Endothelial cell of umbilical vein (primary cell): Measurements from ENCODE around the gene PIEZO2. TPM values are rescaled to one million over a fixed set of nuclear protein-coding genes. Genes with fewer than 3 reads are reported as not detected.

Source experiments
- BruUV-seq: library from RNA; stranded (reverse); fragments of 400-500 nt; replicated peaks from 2 replicates; lab custom pipeline; 2021; lab: Mats Ljungman, UMichigan
- CTCF ChIA-PET: fragments of 300-600, 350-600 bp; sonication (Branson Sonifier 250); formaldehyde crosslinking; loops from one replicate; lab custom pipeline; 2021; ENCODE audit warnings: antibody characterized with exemption, inconsistent platforms; lab: Charles Lee
- POLR2A ChIA-PET: fragments of 300-600, 350-600 bp; sonication (Branson Sonifier 250); formaldehyde crosslinking; loops from one replicate; lab custom pipeline; 2021; ENCODE audit warnings: antibody characterized with exemption, inconsistent platforms; lab: Charles Lee
- DNase-seq: peaks from one replicate; pipeline ENCODE4 v3.0.0-alpha.2; 2011; ENCODE audit warnings: low read depth, low spot score
- FAIRE-seq: peaks from 2 replicates; lab custom pipeline; 2011; peaks lifted over from hg19 to GRCh38; lab: Jason Lieb, UNC
- H2AFZ ChIP-seq: 2 replicates; pipeline ENCODE4 v1.6.0; 2012; ENCODE audit warnings: low read depth, low read length, control low read depth, inconsistent platforms
- H3K27ac ChIP-seq: 2 replicates; pipeline ENCODE4 v1.5.1; 2011; ENCODE audit warnings: low read depth, mild to moderate bottlenecking, control low read depth, low read length, moderate library complexity; ENCODE audit not compliant: insufficient read depth
- H3K27me3 ChIP-seq, 2 experiments: 2 replicates each; pipeline versions ENCODE4 v1.6.0 to v1.6.1; 2011; ENCODE audit warnings: low read length in 2 of 2, mixed read lengths in 1 of 2; ENCODE audit not compliant: control insufficient read depth in 2 of 2, insufficient read depth in 2 of 2
- H3K36me3 ChIP-seq, 2 experiments: 2 replicates in 1 of 2; 3 replicates in 1 of 2; pipeline ENCODE4 v1.5.1; 2011; ENCODE audit warnings: low read length in 2 of 2, mild to moderate bottlenecking in 1 of 2, moderate library complexity in 1 of 2; ENCODE audit not compliant: control insufficient read depth in 2 of 2, insufficient read depth in 2 of 2; ENCODE audit errors: extremely low read depth in 1 of 2
- H3K4me1 ChIP-seq: 3 replicates; pipeline ENCODE4 v1.5.1; 2011; ENCODE audit warnings: mild to moderate bottlenecking, low read length; ENCODE audit not compliant: control insufficient read depth, insufficient read depth; ENCODE audit errors: extremely low read depth
- H3K4me2 ChIP-seq: 2 replicates; pipeline ENCODE4 v1.6.1; 2011; ENCODE audit warnings: low read length, control low read depth, mixed read lengths; ENCODE audit not compliant: insufficient read depth
- H3K4me3 ChIP-seq, 3 experiments: fragments of 200-600 bp in 1 of 3; sonication (generic), shearing (Covaris generic) in 1 of 3; replicated peaks in 1 of 3; 2 replicates each; pipeline ENCODE4 v1.5.1; 2011 to 2016; ENCODE audit warnings: control low read depth in 3 of 3, low read length in 3 of 3, mild to moderate bottlenecking in 2 of 3, inconsistent platforms in 1 of 3, low read depth in 1 of 3, moderate library complexity in 1 of 3; ENCODE audit not compliant: insufficient read depth in 1 of 3
- H3K79me2 ChIP-seq: 2 replicates; pipeline ENCODE4 v1.6.0; 2012; ENCODE audit warnings: low read length, inconsistent platforms; ENCODE audit not compliant: control insufficient read depth, insufficient read depth
- H3K9ac ChIP-seq: replicated peaks from 2 replicates; pipeline ENCODE3; 2011; ENCODE audit warnings: low read length, control low read depth; ENCODE audit not compliant: insufficient read depth; ENCODE audit errors: extremely low read depth
- H3K9me1 ChIP-seq: replicated peaks from 3 replicates; pipeline ENCODE4 v1.6.0; 2011; ENCODE audit warnings: mild to moderate bottlenecking, low read length; ENCODE audit not compliant: control insufficient read depth, insufficient read depth; ENCODE audit errors: extremely low read depth
- H3K9me3 ChIP-seq: replicated peaks from 2 replicates; pipeline ENCODE4 v1.5.1; 2012; ENCODE audit warnings: low read length, inconsistent platforms; ENCODE audit not compliant: control insufficient read depth, insufficient read depth
- H4K20me1 ChIP-seq: replicated peaks from 2 replicates; pipeline ENCODE3; 2011; ENCODE audit warnings: mild to moderate bottlenecking, low read length; ENCODE audit not compliant: control insufficient read depth, insufficient read depth; ENCODE audit errors: extremely low read depth
- EZH2 ChIP-seq: IDR thresholded peaks from 2 replicates; pipeline ENCODE4 v1.6.1; 2012; ENCODE audit warnings: borderline replicate concordance, low read depth, mild to moderate bottlenecking, moderate library complexity, low read length, inconsistent platforms; ENCODE audit not compliant: severe bottlenecking
- FOS ChIP-seq: IDR thresholded peaks from 2 replicates; pipeline ENCODE4 v1.6.1; 2011; ENCODE audit warnings: mild to moderate bottlenecking, low read length, moderate library complexity, borderline replicate concordance; ENCODE audit not compliant: insufficient read depth
- GATA2 ChIP-seq: IDR thresholded peaks from 2 replicates; pipeline ENCODE4 v1.7.0; 2011; ENCODE audit warnings: low read depth, mild to moderate bottlenecking, moderate library complexity, mixed read lengths, low read length; ENCODE audit not compliant: insufficient read length, insufficient read depth
- JUN ChIP-seq: IDR thresholded peaks from 2 replicates; pipeline ENCODE4 v1.6.1; 2011; ENCODE audit warnings: borderline replicate concordance, low read depth; ENCODE audit not compliant: insufficient read length, insufficient read depth
- MAX ChIP-seq: IDR thresholded peaks from 2 replicates; pipeline ENCODE4 v1.6.1; 2011; ENCODE audit not compliant: insufficient read depth, insufficient read length
- MYC ChIP-seq: IDR thresholded peaks from one replicate; pipeline ENCODE4 v1.6.1; 2011; ENCODE audit warnings: mild to moderate bottlenecking, low read depth, low read length
- POLR2A ChIP-seq: IDR thresholded peaks from 2 replicates; pipeline ENCODE4 v1.6.1; 2012; ENCODE audit warnings: low read depth, mild to moderate bottlenecking, control low read depth, low read length
- POLR2AphosphoS5 ChIP-seq: IDR thresholded peaks from 2 replicates; pipeline ENCODE4 v1.6.1; 2012; ENCODE audit warnings: low read depth, mild to moderate bottlenecking, control low read depth, low read length, moderate library complexity; ENCODE audit not compliant: insufficient read depth
- dilution Hi-C: fragments of 300-500 bp; cut with MboI; formaldehyde crosslinking; loops from one replicate; pipeline ENCODE4 v1.15.0; 2019; ENCODE audit warnings: low sequenced_read_pairs; ENCODE audit not compliant: extremely low pct_ligation_motif_present
- intact Hi-C: fragments of 100-400 bp; cut with micrococcal nuclease; formaldehyde crosslinking; loops from one replicate; pipeline ENCODE4 v1.10.0; 2022
- polyA plus RNA-seq, 4 experiments: library from polyadenylated mRNA; depleted of rRNA in 3 of 4; stranded (reverse) in 3 of 4; unstranded in 1 of 4; fragments of >200 nt; gene quantifications; 2 replicates each; pipeline versions ENCODE4 v1.2.1 to v1.2.3, GENCODE V29; 2011 to 2012; ENCODE audit warnings: missing spikeins in 1 of 4
- total RNA-seq: library from RNA; stranded (reverse); gene quantifications from 2 replicates; pipeline ENCODE4 v1.2.3, GENCODE V29; 2021
- TF ChIP-seq, protein P1 (sequence below), 2 donors: IDR thresholded peaks; 1 replicate in 1 of 2; 2 replicates in 1 of 2; pipeline ENCODE4 v1.5.1; 2011; ENCODE audit warnings: low read length in 2 of 2, mild to moderate bottlenecking in 2 of 2, moderate library complexity in 2 of 2, control low read depth in 1 of 2, inconsistent platforms in 1 of 2, low read depth in 1 of 2; ENCODE audit not compliant: insufficient read depth in 1 of 2; ENCODE audit errors: extremely low read depth in 1 of 2

Gene PIEZO2
- total and polyA plus RNA-seq, 2 donors (not counting 3 experiments of a cell fraction or from before 2014, with no cell fraction given) = 1.7 to 11.2 TPM

DNA sequence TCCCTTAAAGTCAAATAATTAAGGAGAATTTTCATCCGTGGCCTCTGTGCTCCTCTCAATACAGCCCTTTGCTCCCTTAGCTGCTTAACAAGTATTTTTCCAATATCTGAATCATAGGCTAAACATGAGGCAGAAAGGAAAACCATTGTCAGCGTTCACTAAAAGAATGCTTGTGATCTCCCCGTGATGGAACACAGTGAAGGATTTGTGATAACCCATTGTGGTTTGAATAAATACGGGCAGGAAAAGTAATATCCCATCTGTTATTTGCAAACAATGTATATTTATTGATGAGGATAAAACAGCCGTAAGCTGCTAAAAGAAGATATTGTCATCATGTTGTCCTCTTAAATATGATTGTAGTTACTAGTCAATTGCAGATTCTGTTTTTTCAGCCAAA is 365.4 kb downstream of the PIEZO2 start:
- Histone ChIP-seq H3K9ac (no peak overlapping the region), H3K27ac (no peak overlapping the region), H3K9me3 (no peaks in the 10 kb centered on the region), H4K20me1 (no peaks in the 10 kb centered on the region), H3K9me1 (no peaks in the 10 kb centered on the region), H3K4me2 (no peak overlapping the region), H3K79me2 (no peaks in the 10 kb centered on the region), H3K36me3 (no peaks in the 10 kb centered on the region), H3K4me1 (no peaks in the 10 kb centered on the region), H2AFZ (no peak overlapping the region), H3K27me3 (peaks cover 0 to 2% of the 10 kb centered on the region in 2 experiments), H3K4me3 (no peak overlapping the region)
- DNase-seq (no peak), FAIRE-seq (no peak)
- POLR2A ChIA-PET = no interaction called here
- dilution Hi-C loops (no loop called here), intact Hi-C loops (loop anchor here (2.0 kb wide), 1 partner anchor 813 kb away; no protein-coding TSS in a partner anchor)
- CTCF ChIA-PET = interaction anchor here (5.8 kb wide), 1 partner anchor 224 kb away, joined by 35 read pairs; no protein-coding TSS in a partner anchor
- BruUV-seq = no TSS peak
- TF ChIP-seq MYC = no peak
- TF ChIP-seq FOS = no peak
- no peak for TF ChIP-seq JUN
- TF ChIP-seq, protein P1, sequence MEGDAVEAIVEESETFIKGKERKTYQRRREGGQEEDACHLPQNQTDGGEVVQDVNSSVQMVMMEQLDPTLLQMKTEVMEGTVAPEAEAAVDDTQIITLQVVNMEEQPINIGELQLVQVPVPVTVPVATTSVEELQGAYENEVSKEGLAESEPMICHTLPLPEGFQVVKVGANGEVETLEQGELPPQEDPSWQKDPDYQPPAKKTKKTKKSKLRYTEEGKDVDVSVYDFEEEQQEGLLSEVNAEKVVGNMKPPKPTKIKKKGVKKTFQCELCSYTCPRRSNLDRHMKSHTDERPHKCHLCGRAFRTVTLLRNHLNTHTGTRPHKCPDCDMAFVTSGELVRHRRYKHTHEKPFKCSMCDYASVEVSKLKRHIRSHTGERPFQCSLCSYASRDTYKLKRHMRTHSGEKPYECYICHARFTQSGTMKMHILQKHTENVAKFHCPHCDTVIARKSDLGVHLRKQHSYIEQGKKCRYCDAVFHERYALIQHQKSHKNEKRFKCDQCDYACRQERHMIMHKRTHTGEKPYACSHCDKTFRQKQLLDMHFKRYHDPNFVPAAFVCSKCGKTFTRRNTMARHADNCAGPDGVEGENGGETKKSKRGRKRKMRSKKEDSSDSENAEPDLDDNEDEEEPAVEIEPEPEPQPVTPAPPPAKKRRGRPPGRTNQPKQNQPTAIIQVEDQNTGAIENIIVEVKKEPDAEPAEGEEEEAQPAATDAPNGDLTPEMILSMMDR (IDR thresholded peaks at IDR 0.05; ENCODE audit: extremely low read depth in 1 of 2, insufficient read depth in 1 of 2, low read depth in 1 of 2, low read length in 2 of 2) = no peak
- no peak for TF ChIP-seq GATA2
- TF ChIP-seq POLR2A = no peak
- no peak for TF ChIP-seq EZH2
- TF ChIP-seq MAX = no peak
- TF ChIP-seq POLR2AphosphoS5 = no peak
